Coronary artery (tissue), 2 donors: ENCODE data around the gene DDRGK1.

ENCODE experiments used
- DNase-seq: peaks from one replicate; pipeline ENCODE4 v3.0.0-alpha.2; 2017; ENCODE audit warnings: low spot score
- H3K27ac ChIP-seq, 2 donors: fragments of 200-600 bp; sonication (generic); one replicate each; pipeline ENCODE4 v1.5.1; 2016 to 2019
- H3K4me3 ChIP-seq: fragments of 200-600 bp; sonication (generic); 2 replicates; pipeline ENCODE4 v1.5.1; 2016; ENCODE audit warnings: mild to moderate bottlenecking, moderate library complexity
- TF ChIP-seq, protein P1 (sequence below): fragments of 200-600 bp; sonication (generic); IDR thresholded peaks from one replicate; pipeline ENCODE4 v1.5.1; 2019; ENCODE audit warnings: antibody characterized with exemption

Gene DDRGK1

DNA sequence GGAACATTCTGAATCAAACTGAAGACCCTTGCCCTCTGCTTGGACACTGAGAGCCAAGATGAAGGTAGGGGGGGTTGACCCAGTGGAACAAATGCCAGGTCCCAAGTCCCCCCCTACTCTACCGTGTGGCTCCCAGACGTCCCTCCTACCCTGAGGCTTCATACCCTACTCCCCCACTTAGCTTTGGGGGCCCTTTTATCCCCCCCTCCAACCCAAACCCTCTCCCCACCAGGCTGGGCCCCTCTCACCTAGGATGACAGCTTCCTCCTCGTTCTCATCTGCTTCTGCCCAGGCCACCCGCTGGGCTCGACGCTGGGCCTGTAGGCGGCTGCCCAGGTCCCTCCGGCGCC, 1.5 kb downstream of the DDRGK1 start:
- TF ChIP-seq, protein P1, sequence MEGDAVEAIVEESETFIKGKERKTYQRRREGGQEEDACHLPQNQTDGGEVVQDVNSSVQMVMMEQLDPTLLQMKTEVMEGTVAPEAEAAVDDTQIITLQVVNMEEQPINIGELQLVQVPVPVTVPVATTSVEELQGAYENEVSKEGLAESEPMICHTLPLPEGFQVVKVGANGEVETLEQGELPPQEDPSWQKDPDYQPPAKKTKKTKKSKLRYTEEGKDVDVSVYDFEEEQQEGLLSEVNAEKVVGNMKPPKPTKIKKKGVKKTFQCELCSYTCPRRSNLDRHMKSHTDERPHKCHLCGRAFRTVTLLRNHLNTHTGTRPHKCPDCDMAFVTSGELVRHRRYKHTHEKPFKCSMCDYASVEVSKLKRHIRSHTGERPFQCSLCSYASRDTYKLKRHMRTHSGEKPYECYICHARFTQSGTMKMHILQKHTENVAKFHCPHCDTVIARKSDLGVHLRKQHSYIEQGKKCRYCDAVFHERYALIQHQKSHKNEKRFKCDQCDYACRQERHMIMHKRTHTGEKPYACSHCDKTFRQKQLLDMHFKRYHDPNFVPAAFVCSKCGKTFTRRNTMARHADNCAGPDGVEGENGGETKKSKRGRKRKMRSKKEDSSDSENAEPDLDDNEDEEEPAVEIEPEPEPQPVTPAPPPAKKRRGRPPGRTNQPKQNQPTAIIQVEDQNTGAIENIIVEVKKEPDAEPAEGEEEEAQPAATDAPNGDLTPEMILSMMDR: no peak
- Histone ChIP-seq H3K4me3 (peak overlapping the region; percentile 86), H3K27ac (peak overlapping the region; percentile 69 to 93)
- DNase-seq: no peak

- H3K4me3 ChIP-seq: no peak overlapping the region
- TF ChIP-seq, protein P1: no peak
- H3K27ac ChIP-seq: no peak overlapping the region
- no peak for DNase-seq
Observed at GRCh38 chr20:3199976-3200755, 4.3 kb downstream of the DDRGK1 start.

DNA sequence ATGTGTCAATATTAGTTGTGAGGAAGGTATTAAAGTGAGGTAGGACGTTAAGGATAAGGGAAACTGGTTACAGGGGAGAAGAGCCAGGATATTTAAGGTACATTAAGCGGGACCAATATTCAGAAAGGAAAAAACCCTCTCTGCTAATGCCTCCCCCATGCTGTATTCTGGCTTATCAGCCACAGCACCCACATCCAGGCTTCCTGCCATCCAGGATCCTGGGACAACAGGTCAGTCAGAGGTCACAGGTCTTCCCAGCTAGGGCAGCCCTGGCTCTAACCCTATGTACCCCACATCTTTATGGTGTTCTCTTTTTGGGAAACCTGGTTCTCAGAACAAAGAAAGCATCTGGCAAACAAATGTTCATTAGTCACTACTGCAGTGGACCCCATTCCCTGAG, 5.3 kb downstream of the DDRGK1 start:
- TF ChIP-seq, protein P1: no peak
- H3K4me3 ChIP-seq: no peak overlapping the region
- DNase-seq: no peak
- no peak overlapping the region for H3K27ac ChIP-seq

DNA sequence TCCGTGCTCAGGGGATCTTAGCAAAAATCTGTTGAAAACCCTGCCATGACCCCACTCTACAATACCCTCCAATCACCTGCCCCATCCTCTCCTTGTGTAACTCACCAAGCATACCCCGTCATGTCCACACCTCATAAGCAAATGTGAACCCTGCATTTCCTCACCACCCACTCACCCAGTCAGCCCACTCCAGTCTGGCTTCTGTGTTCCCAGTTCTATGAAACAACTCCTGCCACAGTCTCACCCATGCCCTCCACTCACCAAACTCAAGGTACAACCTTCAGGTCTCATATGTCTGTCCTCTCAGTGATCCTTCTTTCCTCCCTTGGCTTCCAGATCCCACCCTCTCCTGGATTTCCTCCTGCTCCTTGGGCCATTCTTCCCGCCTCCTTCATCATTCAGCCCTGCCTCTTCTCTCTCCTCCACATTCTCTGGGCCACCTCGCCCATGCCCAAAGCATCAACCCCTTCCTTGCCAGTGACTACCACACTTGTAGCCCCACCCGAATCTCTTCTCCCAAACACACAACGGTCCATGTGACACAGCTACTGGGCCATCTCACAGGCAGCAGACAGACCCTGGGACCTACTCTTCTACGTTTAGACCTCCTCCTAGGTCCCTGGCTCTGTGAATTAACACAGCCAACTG, 8.8 kb downstream of the DDRGK1 start:
- DNase-seq: no peak
- TF ChIP-seq, protein P1: no peak
- H3K27ac ChIP-seq: no peak overlapping the region
- no peak overlapping the region for H3K4me3 ChIP-seq

- TF ChIP-seq, protein P1: no peak
- Histone ChIP-seq H3K4me3 (no peak overlapping the region), H3K27ac (no peak overlapping the region)
- DNase-seq: no peak
Observed at GRCh38 chr20:3194617-3195280, 9.7 kb downstream of the DDRGK1 start.

GRCh38 chr20:3193806-3194616, 10.5 kb downstream of the DDRGK1 start:
- H3K27ac ChIP-seq: no peak overlapping the region
- TF ChIP-seq, protein P1: no peak
- H3K4me3 ChIP-seq: no peak overlapping the region
- DNase-seq: no peak
